K562 (cell line): ENCODE measurements around the gene NDUFAF8. TPM values are rescaled to one million over a fixed set of nuclear protein-coding genes. Genes with fewer than 3 reads are reported as not detected.

Experiments
- ATAC-seq: fragments of 200-7000 bp; cut with Tn5 transposase; 3 replicates; pipeline ENCODE4 v1.9.1; 2020; ENCODE audit warnings: moderate library complexity
- BruUV-seq: library from RNA; stranded (reverse); fragments of 400-500 nt; replicated peaks from 2 replicates; lab custom pipeline; 2021; lab: Mats Ljungman, UMichigan
- CTCF ChIA-PET: fragments of 300-600 bp; formaldehyde crosslinking; extraction: SDS; loops from one replicate; lab custom pipeline; 2021; ENCODE audit warnings: low intra/inter-chr PET ratio; lab: Yijun Ruan, JAX
- POLR2A ChIA-PET: fragments of 300-600, 350-650 bp; sonication (Branson Sonifier 250); formaldehyde crosslinking; extraction: SDS; loops from one replicate; lab custom pipeline; 2021; ENCODE audit warnings: antibody characterized with exemption, inconsistent platforms; lab: Yijun Ruan, JAX
- DNase-seq, 4 experiments: peaks; one replicate each; pipeline versions ENCODE4 v3.0.0 to v3.0.0-alpha.2; 2011 to 2018; ENCODE audit warnings: low spot score in 3 of 4, mixed read lengths in 3 of 4; ENCODE audit errors: extremely low read depth in 1 of 4
- FAIRE-seq: peaks from 2 replicates; lab custom pipeline; 2011; peaks lifted over from hg19 to GRCh38; lab: Jason Lieb, UNC
- H2AFZ ChIP-seq: 2 replicates; pipeline ENCODE4 v1.6.0; 2011; ENCODE audit warnings: low read depth, low read length, control low read depth, inconsistent platforms
- H3K27ac ChIP-seq: fragments of 200-600 bp; 3 replicates; pipeline ENCODE4 v1.8.0; 2011; ENCODE audit warnings: low read depth, mild to moderate bottlenecking, control low read depth, inconsistent platforms, low read length, moderate library complexity, mixed read lengths; ENCODE audit errors: extremely low read depth
- H3K27me3 ChIP-seq, 2 experiments: fragments of 300-600 bp in 1 of 2; 2 replicates in 1 of 2; 3 replicates in 1 of 2; pipeline versions ENCODE4 v1.6.0 to v1.8.0; 2011; ENCODE audit warnings: inconsistent platforms in 2 of 2, low read length in 2 of 2, mild to moderate bottlenecking in 1 of 2, mixed read lengths in 1 of 2, moderate library complexity in 1 of 2; ENCODE audit not compliant: control insufficient read depth in 2 of 2, insufficient read depth in 2 of 2
- H3K36me3 ChIP-seq: fragments of 300-600 bp; 3 replicates; pipeline ENCODE4 v1.8.0; 2011; ENCODE audit warnings: mild to moderate bottlenecking, low read length, inconsistent platforms; ENCODE audit not compliant: control insufficient read depth, insufficient read depth
- H3K4me1 ChIP-seq, 2 experiments: fragments of 200-600 bp in 1 of 2; replicated peaks in 1 of 2; 2 replicates in 1 of 2; 3 replicates in 1 of 2; pipeline versions ENCODE4 v1.5.1 to v1.8.0; 2011; ENCODE audit warnings: inconsistent platforms in 2 of 2, low read length in 2 of 2, mild to moderate bottlenecking in 1 of 2, mixed read lengths in 1 of 2, moderate library complexity in 1 of 2; ENCODE audit not compliant: control insufficient read depth in 2 of 2, insufficient read depth in 2 of 2
- H3K4me2 ChIP-seq: 2 replicates; pipeline ENCODE4 v1.6.1; 2011; ENCODE audit warnings: low read length, control low read depth, inconsistent platforms, mixed read lengths; ENCODE audit not compliant: insufficient read depth
- H3K4me3 ChIP-seq: fragments of 200-600 bp; sonication (generic), shearing (Covaris generic); 2 replicates; pipeline ENCODE4 v1.5.1; 2016; ENCODE audit warnings: control low read depth, inconsistent platforms
- H3K79me2 ChIP-seq: fragments of 200-600 bp; 3 replicates; pipeline ENCODE4 v1.8.0; 2011; ENCODE audit warnings: low read length, inconsistent platforms; ENCODE audit not compliant: control insufficient read depth, insufficient read depth
- H3K9ac ChIP-seq, 2 experiments: 2 replicates each; pipeline versions ENCODE4 v1.6.0 to v1.6.1; 2011; ENCODE audit warnings: low read depth in 2 of 2, low read length in 2 of 2, control low read depth in 1 of 2, inconsistent platforms in 1 of 2, mild to moderate bottlenecking in 1 of 2, mixed read lengths in 1 of 2; ENCODE audit not compliant: insufficient read depth in 1 of 2
- H3K9me1 ChIP-seq: one replicate; pipeline ENCODE4 v1.6.0; 2011; ENCODE audit warnings: inconsistent platforms, mild to moderate bottlenecking, low read length, moderate library complexity; ENCODE audit not compliant: control insufficient read depth, insufficient read depth
- H3K9me3 ChIP-seq: replicated peaks from 2 replicates; pipeline ENCODE4 v1.5.1; 2011; ENCODE audit warnings: low read depth, low read length, inconsistent platforms; ENCODE audit not compliant: control insufficient read depth, insufficient read depth
- H4K20me1 ChIP-seq: replicated peaks from 2 replicates; pipeline ENCODE4 v1.6.1; 2011; ENCODE audit warnings: low read length, inconsistent platforms, mixed read lengths; ENCODE audit not compliant: control insufficient read depth, insufficient read depth
- POLR2G ChIP-seq: fragments of 200-400 bp; formaldehyde crosslinking; IDR thresholded peaks from 2 replicates; pipeline ENCODE4 v1.6.1; 2017; ENCODE audit warnings: low read depth, mild to moderate bottlenecking, antibody characterized with exemption, low read length, moderate library complexity
- THRA ChIP-seq: fragments of 450-650 bp; IDR thresholded peaks from 2 replicates; pipeline ENCODE4 v1.6.1; 2017; ENCODE audit warnings: mild to moderate bottlenecking, moderate library complexity
- WGBS: fragments of 100-300 bp; shearing (Covaris generic); methylation state at CpG from one replicate; pipeline ENCODE4 v1.1.6; 2016; ENCODE audit warnings: low coverage, mixed read lengths; ENCODE audit not compliant: insufficient coverage; ENCODE audit errors: missing lambda C conversion rate; 5-methylcytosine and 5-hydroxymethylcytosine counted together
- in situ Hi-C: fragments of 300-500 bp; cut with MboI; formaldehyde crosslinking; loops from 4 replicates; pipeline ENCODE4 v1.15.0; 2018; ENCODE audit warnings: inconsistent platforms, mixed read lengths
- intact Hi-C: fragments of 100-400 bp; cut with micrococcal nuclease; formaldehyde crosslinking; loops from 2 replicates; pipeline ENCODE4 v1.14.2; 2022
- polyA plus RNA-seq, 8 experiments: library from polyadenylated mRNA; depleted of rRNA in 4 of 8; stranded (reverse) in 5 of 8; unstranded in 3 of 8; fragments of >200 nt; fragmentation: Nextera tagmentation in 2 of 8; fragmentation: Illumina TruSeq in 1 of 8; extraction: Ambion mirVana in 2 of 8; extraction: Trizol in 1 of 8; gene quantifications; 2 replicates each; pipeline versions ENCODE4 v1.2.1 to v1.2.3, GENCODE V29; 2011 to 2014; ENCODE audit warnings: inconsistent platforms in 1 of 8, missing spikeins in 1 of 8
- total RNA-seq, 7 experiments: library from RNA; depleted of rRNA in 6 of 7; stranded (reverse); fragments of >200 nt in 6 of 7; fragmentation: Illumina TruSeq in 2 of 7; extraction: Trizol in 2 of 7; gene quantifications; 2 replicates each; pipeline versions ENCODE4 v1.2.1 to v1.2.3, GENCODE V29; 2011 to 2021; ENCODE audit warnings: low replicate concordance in 1 of 7
- TF ChIP-seq, protein P1 (sequence below): fragments of 200-800 bp; sonication (Bioruptor generic); IDR thresholded peaks from 2 replicates; pipeline ENCODE4 v1.6.1; 2017; ENCODE audit warnings: missing genetic modification characterization, missing compliant biosample characterization

Gene NDUFAF8
- total and polyA plus RNA-seq, 9 of the 15 experiments (the other 6 are each of a cell fraction or from before 2014, with no cell fraction given): 13.5 to 144 (median 90.0) TPM

DNA sequence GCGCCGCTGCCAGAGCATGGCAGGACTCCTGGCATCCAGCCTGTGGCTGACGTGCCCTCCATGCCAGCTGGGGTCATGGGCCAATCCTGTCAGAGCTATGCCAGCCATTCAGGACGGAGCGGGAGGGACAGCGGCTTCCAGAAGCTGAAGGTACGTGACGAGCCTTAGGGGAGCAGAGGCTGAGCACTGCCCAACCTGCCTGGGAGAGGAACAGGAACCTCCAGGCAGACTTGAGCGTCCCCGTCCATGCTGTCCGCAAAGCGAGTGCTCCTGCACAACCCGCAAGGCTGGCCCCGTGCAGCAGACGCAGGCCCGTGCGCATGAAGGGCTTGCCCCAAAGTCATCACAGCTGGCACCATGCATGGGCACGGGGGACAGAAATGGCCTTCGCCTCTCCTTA lies 21.5 kb downstream of the NDUFAF8 start:
- Histone ChIP-seq H2AFZ (no peak overlapping the region), H3K4me1 (peaks cover 0 to 45% of the 10 kb centered on the region in 2 experiments; a peak in 2 of 5 replicates), H3K36me3 (peaks cover 66% of the 10 kb centered on the region; the same call in 2 of the 3 replicates), H3K79me2 (no peaks in the 10 kb centered on the region), H3K4me2 (no peak overlapping the region), H3K9ac (peak overlapping the region in 1 of 2 experiments; percentile 17; a peak in 1 of 4 replicates), H3K9me3 (no peaks in the 10 kb centered on the region), H3K9me1 (no peaks in the 10 kb centered on the region), H3K27ac (no peak overlapping the region), H3K4me3 (no peak overlapping the region), H4K20me1 (no peaks in the 10 kb centered on the region; the same call in 1 of the 2 replicates), H3K27me3 (no peaks in the 10 kb centered on the region)
- no TSS peak for BruUV-seq
- peak; percentile 40; the same call in 1 of the 2 replicates for TF ChIP-seq POLR2G
- TF ChIP-seq THRA: no peak
- TF ChIP-seq, protein P1, sequence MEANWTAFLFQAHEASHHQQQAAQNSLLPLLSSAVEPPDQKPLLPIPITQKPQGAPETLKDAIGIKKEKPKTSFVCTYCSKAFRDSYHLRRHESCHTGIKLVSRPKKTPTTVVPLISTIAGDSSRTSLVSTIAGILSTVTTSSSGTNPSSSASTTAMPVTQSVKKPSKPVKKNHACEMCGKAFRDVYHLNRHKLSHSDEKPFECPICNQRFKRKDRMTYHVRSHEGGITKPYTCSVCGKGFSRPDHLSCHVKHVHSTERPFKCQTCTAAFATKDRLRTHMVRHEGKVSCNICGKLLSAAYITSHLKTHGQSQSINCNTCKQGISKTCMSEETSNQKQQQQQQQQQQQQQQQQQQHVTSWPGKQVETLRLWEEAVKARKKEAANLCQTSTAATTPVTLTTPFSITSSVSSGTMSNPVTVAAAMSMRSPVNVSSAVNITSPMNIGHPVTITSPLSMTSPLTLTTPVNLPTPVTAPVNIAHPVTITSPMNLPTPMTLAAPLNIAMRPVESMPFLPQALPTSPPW (CRISPR knock-in tag): no peak
- in situ Hi-C loops (no loop called here), intact Hi-C loops (no loop called here)
- ChIA-PET POLR2A (no interaction called here), CTCF (no interaction called here)
- no peak for DNase-seq
- no peak for FAIRE-seq
- 93% methylated on average over 10 of the region's 19 CpGs for WGBS
- ATAC-seq: no peak
